HG02763 (cell line): ENCODE measurements around the gene SIRPA.

Source experiments
- ATAC-seq: cut with Tn5 transposase; IDR thresholded peaks from one replicate; pipeline ENCODE4 v1.9.1; 2021; ENCODE audit warnings: mild to moderate bottlenecking, moderate library complexity; ENCODE audit not compliant: unreplicated experiment

The SIRPA gene

DNA sequence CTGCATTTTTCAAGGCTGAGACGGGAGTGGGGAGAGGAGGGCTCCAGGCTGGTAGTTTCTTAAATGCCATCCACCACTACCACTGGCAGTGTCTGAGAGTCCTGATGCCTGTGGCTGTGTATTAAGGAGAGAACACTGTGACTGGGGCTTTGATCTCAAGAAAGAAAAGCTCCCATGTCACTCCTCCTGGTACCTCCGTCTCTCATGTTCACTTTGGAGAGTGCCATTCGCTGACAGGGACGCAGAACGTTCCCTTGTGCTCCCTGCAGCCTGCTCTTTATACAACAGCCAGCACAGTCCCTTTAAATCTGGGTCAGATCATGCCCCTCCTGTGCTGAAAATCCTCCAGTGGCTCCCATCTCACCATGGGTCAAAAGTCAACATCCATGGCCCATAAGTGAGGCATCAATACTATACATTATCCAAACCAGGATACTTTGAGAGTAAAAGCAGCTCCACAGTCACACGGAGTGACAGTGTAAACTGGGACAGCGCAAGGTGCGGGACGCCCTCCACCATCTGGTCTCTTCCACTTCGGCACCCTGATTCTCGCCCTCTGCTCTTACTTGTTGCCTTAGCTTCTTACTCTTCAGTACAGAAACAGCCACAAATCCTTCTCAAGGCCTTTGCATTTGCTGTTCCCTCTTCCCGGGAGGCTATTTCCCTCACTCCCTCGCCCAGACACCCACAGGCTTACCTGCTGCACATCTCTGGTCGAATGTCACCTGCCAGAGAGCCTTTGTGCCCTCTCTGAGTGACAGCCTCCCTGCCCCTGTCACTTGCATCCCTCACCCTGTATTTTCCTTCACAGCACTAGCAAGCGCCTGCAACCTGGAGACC, 78.6 kb downstream of the SIRPA start:
- ATAC-seq: no peak

DNA sequence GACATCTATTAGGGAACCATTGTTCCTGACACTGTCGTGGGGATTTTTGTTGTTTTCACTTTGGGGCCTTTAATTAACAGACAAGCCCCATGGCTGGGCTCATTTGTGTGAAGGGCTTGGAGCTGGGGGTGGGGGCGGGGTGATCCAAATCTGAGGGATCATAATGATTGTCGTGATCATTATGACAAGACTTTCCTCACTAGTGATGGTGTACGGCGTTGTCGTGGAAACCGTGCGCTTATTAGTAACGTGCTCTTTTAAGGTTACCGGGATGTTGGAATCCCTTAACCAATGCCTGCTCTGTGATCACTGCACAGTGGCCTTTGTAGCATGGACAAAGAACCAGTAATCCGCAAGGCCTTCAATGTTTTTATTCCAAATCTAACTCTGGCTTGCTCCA, 80.1 kb downstream of the SIRPA start:
- no peak for ATAC-seq

DNA sequence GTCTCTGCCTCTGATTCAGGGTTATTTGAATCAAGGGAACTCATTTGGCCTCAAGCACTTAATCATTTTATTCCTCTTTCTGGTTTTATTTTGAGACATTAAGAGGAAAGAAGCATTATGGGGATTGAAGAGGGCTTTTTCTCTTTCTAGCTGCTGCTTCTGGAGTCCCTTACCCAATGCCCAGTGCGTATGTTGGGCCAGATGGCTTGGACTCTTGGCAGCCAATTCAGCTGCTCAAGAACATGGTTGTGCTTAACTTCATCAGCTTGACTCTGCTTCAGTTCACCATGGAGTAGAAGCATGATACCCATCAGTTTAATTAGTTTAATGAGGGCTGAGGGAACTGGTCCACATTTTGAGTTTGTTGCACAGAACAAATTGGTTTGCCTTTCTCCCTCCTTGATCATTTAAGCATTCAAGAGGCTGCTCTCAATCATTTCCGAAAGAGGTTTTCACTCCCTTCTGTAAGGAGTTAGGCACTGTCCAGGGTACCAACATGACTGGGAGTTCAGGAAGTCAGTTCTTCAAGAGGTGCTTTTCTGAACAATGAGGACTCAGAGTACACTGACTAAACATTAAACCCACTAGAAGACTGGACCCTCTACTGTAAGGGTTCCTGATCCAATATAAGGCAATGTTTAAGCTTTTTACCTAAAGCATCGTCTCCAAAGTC, 84.0 kb downstream of the SIRPA start:
- ATAC-seq: no peak

DNA sequence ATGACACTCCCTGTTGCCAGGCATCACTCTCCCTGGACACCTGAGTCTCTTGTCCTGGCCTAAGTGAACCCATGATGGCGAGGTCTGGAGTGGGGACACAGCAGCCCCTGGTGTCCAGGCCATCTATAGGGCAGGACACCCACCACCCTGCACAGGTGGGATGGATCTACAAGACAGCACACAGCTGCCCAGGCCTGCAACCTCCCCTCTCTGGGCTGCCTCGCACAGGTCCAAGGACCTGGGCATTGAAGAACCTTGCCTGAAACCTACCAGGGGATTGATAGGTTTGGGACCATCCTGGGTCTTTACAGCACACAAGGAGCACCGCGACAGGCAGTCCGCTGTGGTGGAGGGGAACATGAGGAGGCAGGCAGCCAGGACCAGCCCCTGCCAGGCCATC, 87.5 kb downstream of the SIRPA start:
- no peak for ATAC-seq

DNA sequence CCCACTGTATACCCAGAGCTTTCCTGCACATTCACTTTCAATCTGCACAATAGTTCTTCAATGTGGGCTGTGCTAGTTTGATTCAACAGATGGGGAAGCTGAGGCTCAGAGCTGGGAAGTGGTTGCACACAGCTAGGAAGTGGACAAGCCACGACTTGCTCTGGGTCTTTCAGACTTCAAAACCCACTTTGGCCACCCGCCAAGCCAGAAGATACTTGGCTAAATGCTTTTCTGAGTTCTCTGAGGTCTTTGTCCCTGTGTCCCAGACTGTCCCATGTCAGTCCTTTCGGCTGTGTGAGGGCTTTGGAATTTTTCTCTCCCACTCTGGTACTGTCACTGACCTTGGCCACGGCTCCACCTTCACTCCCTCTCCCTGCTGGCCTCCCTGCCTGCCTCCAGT, 88.1 kb downstream of the SIRPA start:
- no peak for ATAC-seq

DNA sequence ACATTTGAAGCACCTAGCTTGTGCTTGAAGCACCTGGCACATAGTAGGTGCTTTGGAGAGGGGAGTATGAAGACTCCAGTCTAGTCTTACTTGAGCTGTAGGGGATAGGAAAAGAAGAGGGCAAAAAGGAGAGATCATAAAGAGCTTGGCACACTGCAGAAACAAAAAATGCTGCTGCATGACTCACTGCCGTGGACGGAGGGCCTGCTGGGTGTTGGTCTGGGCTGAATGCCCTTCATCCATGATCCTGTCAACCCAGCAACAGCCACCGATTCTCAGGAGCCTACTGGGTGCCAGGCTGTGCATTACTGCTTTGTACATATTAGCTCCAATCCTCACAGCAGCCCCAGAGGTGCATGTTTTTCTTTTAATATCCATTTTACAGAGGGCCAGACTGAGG, 92.6 kb downstream of the SIRPA start:
- no peak for ATAC-seq
